ENCODE measurements around the gene SHISA7. TPM values are rescaled to one million over a fixed set of nuclear protein-coding genes. Genes with fewer than 3 reads are reported as not detected.

Gene SHISA7
- total RNA-seq, 1 donor from 2014 or later = 0.22 TPM

GRCh38 chr19:55385724-55386492, 57.2 kb downstream of the SHISA7 start, which contains the start of gene RPL28:
RPL28 (plus strand) TSS chr19:55385932; CDS start chr19:55386358, 426 bp downstream.
- DNase-seq (ENCODE audit: extremely low spot score, unreplicated experiment) = peak; percentile 98
- Mint-ChIP-seq H3K27ac (peak within 1 kb of the TSS; percentile 99), H3K36me3 (peaks cover 19% of the 10 kb centered on the region), H3K27me3 (peaks cover 7% of the 10 kb centered on the region), H3K9me3 (peaks cover 6% of the 10 kb centered on the region), H3K4me3 (peak within 1 kb of the TSS; percentile 100), H3K4me1 (ENCODE audit: unreplicated experiment) (peaks cover 28% of the 10 kb centered on the region)
- TF ChIP-seq CTCF (conservative IDR thresholded peaks at IDR 0.05) = no peak

- Mint-ChIP-seq H3K27ac (peak overlapping the region; percentile 99), H3K4me1 (ENCODE audit: unreplicated experiment) (peaks cover 24% of the 10 kb centered on the region)
Observed at GRCh38 chr19:55384920-55385723, 58.0 kb downstream of the SHISA7 start.

GRCh38 chr19:55384131-55384919, 58.8 kb downstream of the SHISA7 start, which contains the start of gene TMEM238:
TMEM238 (minus strand) TSS chr19:55384292; CDS start chr19:55384259, 33 bp downstream.
- H3K9me3 Mint-ChIP-seq = peaks cover 6% of the 10 kb centered on the region
- DNase-seq (ENCODE audit: extremely low spot score, unreplicated experiment) = no peak
- no peak for TF ChIP-seq CTCF (conservative IDR thresholded peaks at IDR 0.05)
- peaks cover 18% of the 10 kb centered on the region for H3K4me1 Mint-ChIP-seq (ENCODE audit: unreplicated experiment)
- peaks cover 10% of the 10 kb centered on the region for H3K27me3 Mint-ChIP-seq
- H3K36me3 Mint-ChIP-seq = peaks cover 16% of the 10 kb centered on the region
- peak within 1 kb of the TSS; percentile 99 for H3K27ac Mint-ChIP-seq
- H3K4me3 Mint-ChIP-seq = peak within 1 kb of the TSS; percentile 100

More at GRCh38 chr19:55384920-55385723, 58.0 kb downstream of the SHISA7 start:
- H3K36me3 Mint-ChIP-seq = peaks cover 16% of the 10 kb centered on the region
- peak; percentile 92 for DNase-seq (ENCODE audit: extremely low spot score, unreplicated experiment)
- peaks cover 6% of the 10 kb centered on the region for H3K9me3 Mint-ChIP-seq
- H3K4me3 Mint-ChIP-seq = peak overlapping the region; percentile 100
- H3K27me3 Mint-ChIP-seq = peaks cover 7% of the 10 kb centered on the region
- TF ChIP-seq CTCF (conservative IDR thresholded peaks at IDR 0.05) = no peak

- Mint-ChIP-seq H3K4me3 (peak overlapping the region; percentile 85), H3K4me1 (ENCODE audit: unreplicated experiment) (peaks cover 18% of the 10 kb centered on the region), H3K27me3 (peaks cover 14% of the 10 kb centered on the region), H3K27ac (peak overlapping the region; percentile 40), H3K9me3 (peaks cover 6% of the 10 kb centered on the region), H3K36me3 (peaks cover 16% of the 10 kb centered on the region)
- no peak for DNase-seq (ENCODE audit: extremely low spot score, unreplicated experiment)
- TF ChIP-seq CTCF (conservative IDR thresholded peaks at IDR 0.05) = peak; percentile 25
Observed at GRCh38 chr19:55383279-55384130, 59.6 kb downstream of the SHISA7 start.
